GM21526 (cell line): Measurements from ENCODE around the gene PRTFDC1.
A peak's percentile ranks its signal among the peaks of the same experiment; 100 is the strongest.
"Not testable (repeated sequence)": the region's sequence is repeated elsewhere in the genome, so short reads cannot be mapped to it uniquely, and the experiment has no call there.

Source experiments
- ATAC-seq: cut with Tn5 transposase; IDR thresholded peaks from one replicate; pipeline ENCODE4 v1.9.1; 2021; ENCODE audit warnings: moderate library complexity; ENCODE audit not compliant: unreplicated experiment, low FRiP score

PRTFDC1 gene, protein sequence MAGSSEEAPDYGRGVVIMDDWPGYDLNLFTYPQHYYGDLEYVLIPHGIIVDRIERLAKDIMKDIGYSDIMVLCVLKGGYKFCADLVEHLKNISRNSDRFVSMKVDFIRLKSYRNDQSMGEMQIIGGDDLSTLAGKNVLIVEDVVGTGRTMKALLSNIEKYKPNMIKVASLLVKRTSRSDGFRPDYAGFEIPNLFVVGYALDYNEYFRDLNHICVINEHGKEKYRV

GRCh38 chr10:24952143-24952706 is at the start of gene PRTFDC1:
Gene PRTFDC1 (minus strand): TSS chr10:24952606. CDS start chr10:24952575, 31 bp downstream.
- ATAC-seq: peak; percentile 24

- ATAC-seq: no peak
Measured at GRCh38 chr10:24998044-24998443, 45.6 kb upstream of the PRTFDC1 start.

- no peak for ATAC-seq
Measured at GRCh38 chr10:24995072-24995471, 42.7 kb upstream of the PRTFDC1 start.

- no peak for ATAC-seq
Measured at GRCh38 chr10:24993237-24993958, 41.0 kb upstream of the PRTFDC1 start.

- no peak for ATAC-seq
Measured at GRCh38 chr10:24992512-24993133, 40.2 kb upstream of the PRTFDC1 start.

DNA sequence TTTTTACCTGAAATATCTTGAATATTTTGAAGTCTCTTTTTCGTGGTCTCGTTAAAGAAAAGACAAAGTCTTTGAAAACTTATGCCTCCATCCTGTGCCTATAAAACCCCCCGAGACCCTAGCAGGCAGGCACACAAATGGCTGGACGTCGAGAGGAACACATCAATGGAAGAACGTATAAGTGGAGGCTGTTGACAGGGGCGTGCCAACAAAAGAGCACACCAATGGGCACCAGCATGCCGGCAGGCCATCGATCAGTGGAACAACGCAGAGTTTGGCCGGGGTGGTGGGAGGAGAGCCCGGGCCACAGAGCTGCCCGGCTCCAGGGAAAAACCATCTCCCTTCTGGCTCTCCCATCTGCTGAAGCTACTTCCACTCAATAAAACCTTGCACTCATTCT is 38.9 kb upstream of the PRTFDC1 start:
- ATAC-seq: no peak

GRCh38 chr10:24989867-24990266 is 37.5 kb upstream of the PRTFDC1 start:
- no peak for ATAC-seq

DNA sequence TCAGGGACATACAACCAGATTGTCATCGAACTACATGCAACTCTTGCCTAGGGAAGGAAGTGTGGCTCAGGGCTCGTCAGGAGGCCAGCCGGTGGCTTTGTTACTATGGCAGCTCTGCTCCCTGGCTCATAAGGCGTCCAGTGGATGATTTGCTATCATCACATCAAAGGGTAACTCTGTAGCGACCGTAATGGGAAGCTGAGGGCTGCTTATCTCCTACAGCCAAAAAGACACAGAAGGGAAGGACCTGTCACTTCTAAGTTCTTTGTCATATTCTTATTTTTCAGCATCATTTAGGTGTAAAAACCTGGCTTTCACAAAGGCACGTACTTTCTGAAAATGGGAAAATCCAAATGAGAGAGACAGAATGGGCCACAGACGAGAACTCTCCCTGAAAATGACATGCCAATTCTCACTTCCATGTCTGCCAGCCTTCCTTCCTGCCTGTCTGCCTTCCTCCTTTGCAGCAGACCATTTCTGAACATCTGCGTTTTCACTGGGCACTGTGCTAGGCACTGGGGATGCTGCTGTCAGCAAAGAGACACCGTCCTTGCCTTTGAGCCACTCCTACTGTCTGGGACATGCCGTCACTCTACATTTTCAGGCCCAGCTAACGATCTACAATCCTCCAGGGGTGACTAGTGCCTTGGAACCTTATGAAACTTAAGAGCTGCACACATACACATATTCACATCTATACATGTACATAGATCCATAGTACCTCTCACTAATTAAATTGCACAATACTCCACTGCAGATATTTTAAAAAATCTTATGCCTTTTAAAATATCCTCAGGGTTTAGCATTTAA is 36.6 kb upstream of the PRTFDC1 start:
- no peak for ATAC-seq

GRCh38 chr10:24984906-24985305 is 32.5 kb upstream of the PRTFDC1 start:
- no peak for ATAC-seq

DNA sequence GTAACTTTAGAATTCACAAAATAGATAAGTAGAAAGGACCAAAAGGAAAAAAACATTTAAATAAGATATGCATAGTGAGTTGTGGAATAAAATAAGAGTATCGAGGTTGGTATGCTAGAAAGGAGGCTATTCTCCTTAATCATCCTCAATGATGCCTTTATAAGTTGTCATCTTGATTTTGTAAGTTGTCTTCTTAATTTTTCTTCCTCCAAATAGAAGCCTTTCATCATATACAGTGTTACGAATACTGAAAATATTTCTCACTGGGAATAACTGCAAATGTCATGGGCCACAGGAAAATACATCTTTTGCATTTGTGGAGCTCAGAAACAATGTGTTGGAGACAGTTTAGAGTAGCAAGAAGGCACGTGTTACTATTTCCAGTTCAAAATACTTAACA is 31.5 kb upstream of the PRTFDC1 start:
- no peak for ATAC-seq

- ATAC-seq: no peak
Measured at GRCh38 chr10:24983130-24983529, 30.7 kb upstream of the PRTFDC1 start.

GRCh38 chr10:24982319-24983112 is 30.1 kb upstream of the PRTFDC1 start:
- ATAC-seq: peak; percentile 68

DNA sequence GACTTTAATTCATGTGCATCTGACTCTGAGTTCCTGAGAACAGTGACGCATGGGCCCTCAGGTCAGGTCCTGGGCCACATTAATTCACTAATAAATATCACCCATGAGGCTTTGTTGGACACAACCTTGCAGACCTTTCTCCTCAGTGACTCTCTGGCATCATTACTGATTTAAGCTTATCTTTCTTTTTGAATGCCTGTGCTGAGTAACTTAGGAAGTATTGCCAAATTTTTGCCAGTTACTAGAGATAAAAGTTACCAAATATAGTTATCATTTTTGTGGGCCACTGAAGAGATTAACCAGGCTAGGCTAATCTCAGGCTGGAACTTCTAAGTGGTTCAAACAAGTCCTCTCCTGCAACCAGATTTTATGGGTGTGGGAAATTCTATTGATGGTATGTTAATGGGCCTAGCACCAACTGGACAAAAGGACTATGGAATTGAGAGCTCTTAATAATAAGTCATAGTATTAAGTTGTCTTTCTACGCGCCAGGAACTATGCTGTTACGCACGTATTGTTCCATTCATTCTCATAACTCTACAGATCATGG is 28.8 kb upstream of the PRTFDC1 start:
- ATAC-seq: no peak

GRCh38 chr10:24979685-24980084 is 27.3 kb upstream of the PRTFDC1 start:
- no peak for ATAC-seq

- ATAC-seq: no peak
Measured at GRCh38 chr10:24974976-24975375, 22.6 kb upstream of the PRTFDC1 start.

- ATAC-seq: no peak
Measured at GRCh38 chr10:24973163-24973562, 20.8 kb upstream of the PRTFDC1 start.

GRCh38 chr10:24971374-24971773 is 19.0 kb upstream of the PRTFDC1 start:
- no peak for ATAC-seq

GRCh38 chr10:24969841-24970281 is 17.5 kb upstream of the PRTFDC1 start:
- ATAC-seq: no peak

DNA sequence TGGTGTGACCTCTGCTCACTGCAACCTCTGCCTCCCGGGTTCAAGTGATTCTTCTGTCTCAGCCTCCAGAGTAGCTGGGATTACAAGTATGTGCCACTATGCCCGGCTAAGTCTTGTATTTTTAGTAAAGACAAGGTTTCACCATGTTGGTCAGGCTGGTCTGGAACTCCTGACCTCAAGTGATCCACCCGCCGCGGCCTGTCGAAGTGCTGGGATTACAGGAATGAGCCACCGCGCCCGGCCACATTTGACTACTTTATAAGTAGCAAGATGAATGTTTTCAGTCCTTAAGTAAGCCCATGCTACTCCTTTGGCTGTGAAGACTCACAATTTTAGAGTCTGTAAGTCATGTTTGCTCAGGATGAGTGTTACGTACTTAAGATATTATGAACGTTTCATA is 16.5 kb upstream of the PRTFDC1 start:
- ATAC-seq: not testable (repeated sequence)
